Spinal cord (tissue), 10 donors: ENCODE results near the gene DOCK6. TPM values are rescaled to one million over a fixed set of nuclear protein-coding genes. Genes with fewer than 3 reads are reported as not detected.

Experiments
- DNase-seq, 6 donors: peaks; one replicate each; pipeline versions ENCODE4 v3.0.0 to v3.0.0-alpha.2; 2013 to 2015; ENCODE audit warnings: low spot score in 6 of 6, low read depth in 4 of 6
- H3K27ac ChIP-seq: one replicate; pipeline ENCODE4 v1.5.1; 2013; ENCODE audit warnings: low read depth, low read length, control low read depth
- H3K27me3 ChIP-seq: one replicate; pipeline ENCODE4 v1.6.1; 2013; ENCODE audit warnings: low read length; ENCODE audit not compliant: control insufficient read depth, insufficient read depth
- H3K36me3 ChIP-seq: one replicate; pipeline ENCODE4 v1.6.1; 2013; ENCODE audit warnings: low read length; ENCODE audit not compliant: control insufficient read depth, insufficient read depth
- H3K4me1 ChIP-seq: one replicate; pipeline ENCODE4 v1.6.1; 2013; ENCODE audit warnings: low read length; ENCODE audit not compliant: control insufficient read depth, insufficient read depth
- H3K4me3 ChIP-seq: one replicate; pipeline ENCODE4 v1.5.1; 2013; ENCODE audit warnings: low read depth, low read length, control low read depth
- H3K9me3 ChIP-seq: one replicate; pipeline ENCODE4 v1.6.1; 2013; ENCODE audit warnings: low read length; ENCODE audit not compliant: control insufficient read depth, insufficient read depth
- WGBS: methylation state at CpG from one replicate; pipeline ENCODE4 v1.1.5; 2013; ENCODE audit warnings: missing lambda C conversion rate; ENCODE audit not compliant: insufficient coverage; 5-methylcytosine and 5-hydroxymethylcytosine counted together
- polyA plus RNA-seq, 2 donors: library from polyadenylated mRNA; unstranded; fragments of 120-200 nt; gene quantifications; one replicate each; pipeline ENCODE4 v1.2.1, GENCODE V29; 2013; ENCODE audit not compliant: insufficient read length in 2 of 2
- total RNA-seq, 2 donors: library from RNA; depleted of rRNA in 1 of 2; stranded (reverse); fragments of 120-200 nt in 1 of 2; fragments of >200 nt in 1 of 2; gene quantifications; one replicate each; pipeline versions ENCODE4 v1.2.3 to v1.2.4, GENCODE V29; 2013 to 2014
- donor health status: healthy.

DOCK6 gene
- total and polyA plus RNA-seq, 4 donors: 16.5 to 71.2 (median 47.3) TPM

- DNase-seq: no peak
- 97% methylated on average over 8 of the region's 8 CpGs for WGBS
- Histone ChIP-seq H3K4me3 (no peak overlapping the region), H3K27me3 (no peaks in the 10 kb centered on the region), H3K36me3 (peaks cover 62% of the 10 kb centered on the region), H3K9me3 (no peaks in the 10 kb centered on the region), H3K4me1 (peaks cover 10% of the 10 kb centered on the region), H3K27ac (no peak overlapping the region)
Observed at GRCh38 chr19:11240008-11240444, 22.3 kb downstream of the DOCK6 start.

GRCh38 chr19:11239377-11240000 lies 22.8 kb downstream of the DOCK6 start, which contains the start of gene ANGPTL8:
TSS of gene ANGPTL8 (plus strand) at chr19:11239619. CDS start at chr19:11239638, 19 bp downstream.
- Histone ChIP-seq H3K27me3 (no peaks in the 10 kb centered on the region), H3K9me3 (no peaks in the 10 kb centered on the region), H3K4me1 (peaks cover 10% of the 10 kb centered on the region), H3K4me3 (no peak within 1 kb of the TSS), H3K36me3 (peaks cover 62% of the 10 kb centered on the region), H3K27ac (no peak within 1 kb of the TSS)
- 92% methylated on average over 21 of the region's 23 CpGs for WGBS
- no peak for DNase-seq

DNA sequence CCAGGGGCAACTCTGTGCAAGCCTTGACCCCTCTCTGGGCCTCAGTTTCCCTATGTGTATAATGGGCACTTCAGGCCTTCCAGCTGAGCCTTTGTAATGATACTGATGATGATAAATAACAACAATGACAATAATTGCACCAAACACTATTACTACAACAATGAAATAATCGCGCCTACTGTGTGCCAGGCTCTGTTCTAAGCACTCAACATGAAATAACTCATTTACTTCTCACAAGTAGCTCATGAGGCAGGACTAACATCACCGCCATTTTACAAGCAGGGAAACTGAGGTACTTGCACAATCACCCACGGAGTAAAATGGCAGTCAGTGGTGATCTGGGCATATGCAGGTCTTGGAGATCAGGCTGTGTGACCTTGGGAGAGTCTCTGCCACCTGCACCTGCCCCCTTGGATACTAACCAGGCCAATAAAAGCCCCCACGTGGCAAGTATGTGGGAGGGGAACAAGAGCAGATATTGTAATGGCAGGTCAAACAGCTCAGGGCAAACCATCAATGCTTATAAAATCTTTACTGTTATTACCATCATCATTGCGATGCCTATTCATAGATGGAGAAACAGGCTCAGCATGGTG lies 23.4 kb downstream of the DOCK6 start:
- no peak for DNase-seq
- Histone ChIP-seq H3K4me3 (no peak overlapping the region), H3K9me3 (no peaks in the 10 kb centered on the region), H3K36me3 (peaks cover 62% of the 10 kb centered on the region), H3K27me3 (no peaks in the 10 kb centered on the region), H3K27ac (no peak overlapping the region), H3K4me1 (peaks cover 9% of the 10 kb centered on the region)
- 97% methylated on average over 5 of the region's 6 CpGs for WGBS

DNA sequence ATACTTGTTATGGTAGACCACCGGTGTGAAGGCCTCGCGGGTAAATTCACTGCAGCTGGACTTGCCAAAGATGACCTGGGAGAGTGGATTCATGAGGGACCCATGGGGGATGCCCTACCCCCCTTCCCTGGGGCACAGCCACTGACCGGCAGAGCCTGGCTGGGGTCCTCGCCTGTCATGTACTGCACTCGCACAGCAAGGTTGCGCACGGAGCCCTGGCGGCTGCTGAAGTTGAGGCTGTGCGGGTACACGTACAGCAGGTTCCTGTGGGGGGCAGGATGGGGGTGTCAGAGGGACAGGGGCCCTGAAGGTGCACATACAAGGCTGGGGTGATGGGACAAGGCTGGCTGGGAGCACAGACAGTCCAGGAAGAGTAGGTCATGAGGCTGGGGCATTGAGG lies 24.3 kb downstream of the DOCK6 start:
- H3K36me3 ChIP-seq: peaks cover 57% of the 10 kb centered on the region
- no peak overlapping the region for H3K4me3 ChIP-seq
- H3K4me1 ChIP-seq: peaks cover under 1% of the 10 kb centered on the region
- WGBS: 90% methylated on average over 11 of the region's 11 CpGs
- no peak for DNase-seq
- H3K9me3 ChIP-seq: no peaks in the 10 kb centered on the region
- no peak overlapping the region for H3K27ac ChIP-seq
- no peaks in the 10 kb centered on the region for H3K27me3 ChIP-seq

GRCh38 chr19:11237321-11237720 lies 25.0 kb downstream of the DOCK6 start:
- Histone ChIP-seq H3K4me1 (no peaks in the 10 kb centered on the region), H3K36me3 (peaks cover 54% of the 10 kb centered on the region)

GRCh38 chr19:11236324-11237301 lies 25.7 kb downstream of the DOCK6 start:
- no peak for DNase-seq
- Histone ChIP-seq H3K4me3 (no peak overlapping the region), H3K4me1 (no peaks in the 10 kb centered on the region), H3K9me3 (no peaks in the 10 kb centered on the region), H3K27me3 (no peaks in the 10 kb centered on the region), H3K36me3 (peaks cover 54% of the 10 kb centered on the region), H3K27ac (no peak overlapping the region)
- 90% methylated on average over 31 of the region's 31 CpGs for WGBS

More at GRCh38 chr19:11237321-11237720, 25.0 kb downstream of the DOCK6 start:
- Histone ChIP-seq H3K27ac (no peak overlapping the region), H3K4me3 (no peak overlapping the region), H3K27me3 (no peaks in the 10 kb centered on the region), H3K9me3 (no peaks in the 10 kb centered on the region)
- DNase-seq: no peak
- 83% methylated on average over 12 of the region's 15 CpGs for WGBS

GRCh38 chr19:11234486-11235075 lies 27.7 kb downstream of the DOCK6 start:
- H3K27ac ChIP-seq: no peak overlapping the region
- H3K9me3 ChIP-seq: no peaks in the 10 kb centered on the region
- H3K4me1 ChIP-seq: no peaks in the 10 kb centered on the region
- no peak overlapping the region for H3K4me3 ChIP-seq
- H3K27me3 ChIP-seq: no peaks in the 10 kb centered on the region
- H3K36me3 ChIP-seq: peaks cover 50% of the 10 kb centered on the region
- DNase-seq: no peak
- 90% methylated on average over 4 of the region's 5 CpGs for WGBS

- H3K27ac ChIP-seq: no peak overlapping the region
- H3K27me3 ChIP-seq: no peaks in the 10 kb centered on the region
- H3K36me3 ChIP-seq: peaks cover 50% of the 10 kb centered on the region
- no peaks in the 10 kb centered on the region for H3K4me1 ChIP-seq
- H3K4me3 ChIP-seq: no peak overlapping the region
- no peak for DNase-seq
- WGBS: 93% methylated on average over 15 of the region's 15 CpGs
- H3K9me3 ChIP-seq: no peaks in the 10 kb centered on the region
Observed at GRCh38 chr19:11233073-11233472, 29.3 kb downstream of the DOCK6 start.

DNA sequence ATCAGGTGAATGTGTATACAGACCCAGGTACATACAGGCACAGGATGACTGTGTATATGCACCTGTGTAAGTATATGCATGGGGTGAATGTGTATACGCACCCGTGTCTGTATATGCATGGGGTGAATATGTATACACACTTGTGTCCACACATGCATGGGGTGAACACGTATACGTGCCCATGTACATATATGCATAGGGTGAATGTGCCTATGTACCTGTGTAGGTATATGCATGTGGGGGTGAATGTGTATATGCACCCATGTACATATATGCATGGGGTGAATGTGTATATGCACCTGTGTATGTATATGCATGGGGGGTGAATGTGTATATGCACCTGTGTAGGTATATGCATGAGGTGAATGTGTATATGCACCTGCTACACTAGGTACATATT lies 29.8 kb downstream of the DOCK6 start:
- WGBS: 95% methylated on average over 4 of the region's 4 CpGs
- H3K27me3 ChIP-seq: no peaks in the 10 kb centered on the region
- no peaks in the 10 kb centered on the region for H3K9me3 ChIP-seq
- no peak overlapping the region for H3K4me3 ChIP-seq
- H3K27ac ChIP-seq: no peak overlapping the region
- peaks cover 46% of the 10 kb centered on the region for H3K36me3 ChIP-seq
- DNase-seq: peak in 1 of 6 donors; percentile 27
- no peaks in the 10 kb centered on the region for H3K4me1 ChIP-seq
